22Rv1 (cell line): ENCODE data around the gene GPC6.

Source experiments
- CTCF ChIP-seq: fragments of 450-650 bp; IDR thresholded peaks from 2 replicates; pipeline ENCODE4 v1.5.1; 2017; ENCODE audit warnings: mild to moderate bottlenecking
- ZFX ChIP-seq: fragments of 450-650 bp; IDR thresholded peaks from 2 replicates; pipeline ENCODE4 v1.6.1; 2017; ENCODE audit warnings: antibody characterized with exemption, borderline replicate concordance

GRCh38 chr13:93517658-93518057 is 291.1 kb downstream of the GPC6 start:
- TF ChIP-seq CTCF (no peak), ZFX (no peak)
